GM12891 (cell line): ENCODE results near the gene SNX24.
"Not testable (repeated sequence)": the region's sequence is repeated elsewhere in the genome, so short reads cannot be mapped to it uniquely, and the experiment has no call there.

Experiments
- POLR2A ChIP-seq: IDR thresholded peaks from 2 replicates; pipeline ENCODE4 v1.6.1; 2011; ENCODE audit warnings: low read depth, low read length, control low read depth
- POLR2AphosphoS5 ChIP-seq: IDR thresholded peaks from 2 replicates; pipeline ENCODE4 v1.6.1; 2011; ENCODE audit warnings: low read depth, low read length, control low read depth
- SPI1 ChIP-seq: IDR thresholded peaks from 2 replicates; pipeline ENCODE4 v1.6.1; 2011; ENCODE audit warnings: low read depth, low read length, control low read depth
- TAF1 ChIP-seq: IDR thresholded peaks from 2 replicates; pipeline ENCODE4 v1.6.1; 2011; ENCODE audit warnings: low read depth, low read length, control low read depth

- not testable (repeated sequence) for TF ChIP-seq POLR2A, TAF1, POLR2AphosphoS5, SPI1
These were observed 122.6 kb downstream of the SNX24 start for GRCh38 chr5:122968056-122968455.
